Panc1 (cell line): ENCODE measurements around the gene CSF1R.

Experiments
- TCF7L2 ChIP-seq: IDR thresholded peaks from 2 replicates; pipeline ENCODE4 v1.6.1; 2011; ENCODE audit warnings: mild to moderate bottlenecking, low read depth, low read length, inconsistent platforms
- TF ChIP-seq, protein P1 (sequence below): fragments of 450-650 bp; IDR thresholded peaks from 2 replicates; pipeline ENCODE4 v1.5.1; 2017; ENCODE audit warnings: mild to moderate bottlenecking

DNA sequence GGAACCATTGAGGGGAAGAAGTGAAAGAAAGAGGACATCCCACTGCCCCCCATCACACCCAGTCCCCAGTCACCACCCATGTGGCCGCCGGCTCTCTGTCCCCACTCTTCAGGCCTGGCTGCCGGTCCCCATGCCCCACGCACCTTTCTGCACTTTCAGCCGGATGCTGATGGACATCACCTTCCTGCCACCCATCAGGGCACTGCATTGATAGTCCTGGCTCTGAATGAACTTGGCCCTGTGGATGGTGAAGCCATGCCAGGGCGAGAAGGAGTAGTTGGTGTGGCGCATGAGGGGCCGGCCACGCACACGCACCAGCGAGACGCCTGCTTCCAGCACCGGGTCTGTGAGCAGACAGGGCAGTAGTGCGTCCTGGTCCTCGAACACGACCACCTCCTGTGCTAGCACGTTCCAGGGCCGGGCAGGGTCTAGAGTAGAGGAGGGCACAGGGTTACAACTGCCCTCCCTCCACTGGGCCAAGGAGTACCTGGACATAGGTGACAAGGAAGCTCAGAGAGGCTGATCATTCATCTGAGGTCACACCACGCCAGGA is 6.4 kb downstream of the CSF1R start:
- TF ChIP-seq, protein P1, sequence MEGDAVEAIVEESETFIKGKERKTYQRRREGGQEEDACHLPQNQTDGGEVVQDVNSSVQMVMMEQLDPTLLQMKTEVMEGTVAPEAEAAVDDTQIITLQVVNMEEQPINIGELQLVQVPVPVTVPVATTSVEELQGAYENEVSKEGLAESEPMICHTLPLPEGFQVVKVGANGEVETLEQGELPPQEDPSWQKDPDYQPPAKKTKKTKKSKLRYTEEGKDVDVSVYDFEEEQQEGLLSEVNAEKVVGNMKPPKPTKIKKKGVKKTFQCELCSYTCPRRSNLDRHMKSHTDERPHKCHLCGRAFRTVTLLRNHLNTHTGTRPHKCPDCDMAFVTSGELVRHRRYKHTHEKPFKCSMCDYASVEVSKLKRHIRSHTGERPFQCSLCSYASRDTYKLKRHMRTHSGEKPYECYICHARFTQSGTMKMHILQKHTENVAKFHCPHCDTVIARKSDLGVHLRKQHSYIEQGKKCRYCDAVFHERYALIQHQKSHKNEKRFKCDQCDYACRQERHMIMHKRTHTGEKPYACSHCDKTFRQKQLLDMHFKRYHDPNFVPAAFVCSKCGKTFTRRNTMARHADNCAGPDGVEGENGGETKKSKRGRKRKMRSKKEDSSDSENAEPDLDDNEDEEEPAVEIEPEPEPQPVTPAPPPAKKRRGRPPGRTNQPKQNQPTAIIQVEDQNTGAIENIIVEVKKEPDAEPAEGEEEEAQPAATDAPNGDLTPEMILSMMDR = no peak
- TF ChIP-seq TCF7L2 = no peak
